ENCODE results near the gene CLDN1.

The CLDN1 gene

GRCh38 chr3:190321789-190322603, at the start of gene CLDN1:
CLDN1 (minus strand) TSS chr3:190322446; CDS start chr3:190322206, 240 bp downstream.
- DNase-seq (ENCODE audit: low spot score) = peak; percentile 76

GRCh38 chr3:190371152-190371551, 48.9 kb upstream of the CLDN1 start:
- DNase-seq (ENCODE audit: low spot score) = no peak

DNA sequence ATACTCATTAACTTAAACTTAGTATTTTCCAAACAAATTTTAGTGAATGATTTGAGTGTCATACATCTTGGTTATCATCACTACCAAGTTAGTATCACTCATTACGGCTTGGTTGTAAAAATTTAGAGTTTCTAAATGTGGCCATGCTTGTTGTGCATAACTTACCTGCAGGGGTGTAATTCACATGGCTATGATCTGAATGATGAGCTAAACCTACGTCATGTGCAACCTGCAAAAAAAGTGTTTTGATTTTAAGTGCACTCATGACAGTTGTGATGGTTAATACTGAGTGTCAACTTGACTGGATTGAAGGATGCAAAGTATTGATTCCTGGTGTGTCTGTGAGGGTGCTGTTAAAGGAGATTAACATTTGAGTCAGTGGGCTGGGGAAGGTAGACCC, 48.1 kb upstream of the CLDN1 start:
- no peak for DNase-seq (ENCODE audit: low spot score)

DNA sequence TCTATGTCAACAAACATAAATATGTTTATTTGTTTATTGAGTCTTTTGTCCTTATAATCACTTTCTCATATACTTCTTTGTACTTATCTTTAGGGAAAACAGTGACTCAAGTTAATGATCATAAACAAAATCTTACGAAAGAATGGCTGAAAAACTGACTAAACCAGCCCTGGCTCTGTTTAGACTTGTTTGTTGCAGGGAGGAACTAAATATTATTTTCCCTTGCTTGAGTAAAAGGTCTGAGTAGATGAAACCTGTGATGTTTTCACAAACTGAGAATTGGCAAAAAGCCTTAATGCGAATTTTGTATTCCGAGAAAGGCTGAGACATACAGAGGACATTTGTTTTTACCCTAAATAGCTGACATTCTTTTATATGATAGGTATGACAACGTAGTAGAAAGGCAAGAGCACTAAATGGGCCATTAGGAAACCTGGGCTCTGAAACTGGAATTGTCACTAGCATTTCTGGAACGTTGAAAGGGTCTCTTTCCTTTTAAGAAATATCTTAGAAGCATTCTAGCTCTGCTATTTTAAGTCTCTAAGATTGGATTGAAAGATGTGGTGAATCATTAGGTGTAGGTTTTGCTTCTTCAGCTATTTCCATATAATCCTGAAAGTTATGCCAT, 47.5 kb upstream of the CLDN1 start:
- DNase-seq (ENCODE audit: low spot score) = no peak

GRCh38 chr3:190368881-190369280, 46.6 kb upstream of the CLDN1 start:
- no peak for DNase-seq (ENCODE audit: low spot score)

GRCh38 chr3:190366133-190366532, 43.9 kb upstream of the CLDN1 start:
- no peak for DNase-seq (ENCODE audit: low spot score)

DNA sequence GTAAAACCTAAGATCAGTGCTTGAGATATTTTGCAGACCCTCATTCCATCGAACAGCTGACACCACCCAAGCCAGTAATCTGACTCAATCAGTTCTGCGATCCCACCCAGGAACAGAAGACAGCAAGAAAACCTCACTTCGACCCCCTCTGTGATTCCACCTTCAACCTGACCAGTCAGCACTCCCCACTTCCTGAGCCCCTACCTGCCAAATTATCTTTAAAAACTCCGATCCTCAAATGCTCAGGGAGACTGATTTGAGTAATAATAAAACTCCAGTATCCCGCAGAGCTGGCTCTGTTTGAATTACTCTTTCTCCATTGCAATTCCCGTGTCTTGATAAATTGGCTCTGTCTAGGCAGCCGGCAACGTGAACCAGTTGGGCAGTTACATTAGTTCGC, 40.0 kb upstream of the CLDN1 start:
- no peak for DNase-seq (ENCODE audit: low spot score)

DNA sequence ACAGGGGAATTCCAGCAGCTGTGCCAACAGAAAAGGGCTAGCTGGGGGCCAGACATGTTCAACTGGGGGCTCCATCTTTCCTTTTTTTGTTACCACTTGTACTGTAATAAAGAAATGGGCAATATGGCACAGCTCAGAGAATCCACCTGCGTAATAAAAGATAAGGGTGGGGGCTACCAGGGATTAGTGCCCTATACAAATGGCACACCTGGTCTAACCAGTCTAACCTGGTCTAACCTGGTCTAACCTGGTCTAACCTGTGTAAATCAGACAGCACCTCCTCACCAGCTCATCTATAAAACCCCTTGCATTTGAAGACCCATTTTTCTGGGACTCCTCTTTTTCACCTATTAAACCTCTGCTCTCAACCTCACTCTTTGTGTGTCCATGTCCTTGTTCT, 39.5 kb upstream of the CLDN1 start:
- no peak for DNase-seq (ENCODE audit: low spot score)

DNA sequence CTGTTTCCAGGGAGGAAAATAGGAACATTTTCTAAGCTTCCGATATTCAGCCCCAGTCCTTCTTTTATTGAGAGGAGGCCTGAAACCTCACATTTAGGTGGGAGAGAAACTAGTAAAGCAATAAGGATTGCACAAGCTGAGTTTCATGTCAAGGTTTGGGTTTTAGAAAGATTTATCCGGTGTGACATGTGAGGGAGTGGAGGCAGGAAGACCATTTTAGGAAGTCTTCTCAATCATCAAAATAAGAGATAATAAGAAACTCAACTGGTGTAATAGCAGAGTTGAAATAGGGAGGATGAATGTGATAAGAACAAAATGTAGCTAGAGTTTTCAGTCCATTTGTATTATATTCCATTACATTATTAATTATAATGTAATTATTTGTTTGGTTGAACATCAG, 38.0 kb upstream of the CLDN1 start:
- DNase-seq (ENCODE audit: low spot score) = no peak

DNA sequence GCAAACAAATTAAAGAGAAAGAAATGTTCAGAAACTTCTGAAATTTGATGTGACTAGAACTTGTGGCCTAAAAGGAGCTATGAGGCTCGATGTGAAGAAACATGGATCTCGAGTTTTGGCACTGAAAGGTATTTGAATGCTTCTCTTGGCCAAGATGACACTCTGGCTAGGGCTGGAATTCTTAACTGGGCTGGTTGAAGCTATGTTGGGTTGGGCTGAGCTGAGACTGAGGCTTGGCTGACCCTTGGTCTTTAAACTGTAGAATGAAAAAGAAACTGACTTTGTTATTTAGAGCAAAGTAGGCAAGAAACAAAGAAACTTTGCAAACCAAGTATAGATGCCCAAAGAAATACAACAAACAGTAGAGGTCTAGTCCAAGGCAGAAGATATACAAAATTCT, 37.6 kb upstream of the CLDN1 start:
- DNase-seq (ENCODE audit: low spot score) = no peak

- no peak for DNase-seq (ENCODE audit: low spot score)
These were observed 35.2 kb upstream of the CLDN1 start for GRCh38 chr3:190357468-190357867.

GRCh38 chr3:190356246-190356645, 34.0 kb upstream of the CLDN1 start:
- no peak for DNase-seq (ENCODE audit: low spot score)

DNA sequence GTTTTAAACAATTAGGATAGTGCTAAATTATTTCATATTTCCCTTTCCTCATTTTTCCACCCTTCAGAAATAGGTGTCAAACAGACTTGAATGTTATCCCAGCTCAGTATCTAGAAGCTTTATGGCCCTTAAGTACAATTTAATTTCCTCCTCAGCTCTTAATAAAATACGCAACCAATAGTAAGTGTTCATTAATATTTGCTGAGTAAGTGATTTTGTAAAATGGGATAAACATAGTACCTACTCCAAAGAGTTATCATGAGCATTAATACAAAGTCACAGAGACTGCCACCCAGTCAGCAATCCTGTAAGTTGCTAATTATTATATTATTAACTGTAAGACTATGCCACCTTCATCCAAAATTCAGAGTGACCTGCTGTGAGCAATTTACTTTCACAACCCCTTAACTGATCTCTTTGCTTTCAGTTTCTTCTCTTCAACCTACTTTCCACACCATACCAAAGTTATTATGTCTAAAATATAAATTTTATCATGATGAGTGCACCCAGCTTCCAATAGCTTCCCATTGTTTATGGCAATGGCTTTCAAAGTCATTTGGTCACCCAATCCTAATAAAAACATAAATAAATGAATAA, 30.7 kb upstream of the CLDN1 start:
- no peak for DNase-seq (ENCODE audit: low spot score)

DNA sequence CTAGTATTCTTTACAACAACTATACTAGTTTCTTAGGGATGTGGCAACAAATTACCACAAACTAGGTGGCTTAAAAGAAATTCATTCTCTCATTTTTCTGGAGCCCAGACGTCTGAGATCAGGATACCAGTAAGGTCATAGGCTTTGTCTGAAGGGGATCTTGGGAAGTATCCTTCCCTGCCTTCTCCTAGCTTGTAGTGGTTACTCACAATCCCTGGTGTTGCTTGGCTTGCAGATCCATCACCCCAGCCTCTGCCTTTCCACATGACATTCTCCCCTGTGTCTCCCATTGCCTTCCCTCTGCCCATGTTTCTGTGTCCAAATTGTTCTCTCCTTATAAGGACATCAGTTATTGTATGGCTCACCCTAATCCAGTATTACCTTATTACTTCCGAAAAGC, 24.3 kb upstream of the CLDN1 start:
- no peak for DNase-seq (ENCODE audit: low spot score)

- no peak for DNase-seq (ENCODE audit: low spot score)
These were observed 23.6 kb upstream of the CLDN1 start for GRCh38 chr3:190345878-190346277.

DNA sequence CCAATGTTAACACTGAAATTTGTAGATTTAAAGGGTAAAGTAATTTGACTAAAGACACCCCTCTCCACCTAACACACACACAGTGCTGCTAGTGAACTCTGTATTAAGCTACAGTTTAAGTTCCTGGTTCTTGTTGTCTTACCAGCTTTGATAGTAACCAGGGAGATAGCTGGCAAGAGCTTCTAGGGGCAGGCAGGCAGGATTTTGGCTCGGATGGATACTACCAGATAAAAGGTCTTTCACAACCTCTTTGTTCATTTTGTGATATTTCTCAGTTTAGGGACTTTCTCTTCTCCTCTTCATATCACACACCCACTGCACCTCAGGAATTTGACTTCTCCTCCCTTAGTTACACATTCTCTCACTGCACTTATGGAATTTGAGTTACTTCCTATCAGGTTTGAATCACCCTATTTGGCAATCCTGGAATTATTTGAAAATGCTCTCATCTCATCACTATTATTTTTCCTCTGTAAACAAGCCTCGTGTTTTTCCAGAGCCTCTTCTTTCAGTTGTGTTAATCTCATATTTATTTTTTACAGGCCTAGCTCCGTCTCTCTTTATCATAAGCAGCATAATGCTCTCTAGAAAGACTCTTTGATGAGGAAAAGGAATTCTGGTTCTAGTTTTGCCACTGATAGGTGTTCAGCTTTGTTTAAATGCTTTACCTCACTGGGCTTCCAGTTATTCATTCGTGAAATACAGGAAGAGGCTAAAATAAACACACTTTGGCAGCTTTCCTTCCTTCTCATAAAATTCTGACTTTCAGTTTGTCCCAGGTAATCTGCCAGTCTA, 23.0 kb upstream of the CLDN1 start:
- no peak for DNase-seq (ENCODE audit: low spot score)

DNA sequence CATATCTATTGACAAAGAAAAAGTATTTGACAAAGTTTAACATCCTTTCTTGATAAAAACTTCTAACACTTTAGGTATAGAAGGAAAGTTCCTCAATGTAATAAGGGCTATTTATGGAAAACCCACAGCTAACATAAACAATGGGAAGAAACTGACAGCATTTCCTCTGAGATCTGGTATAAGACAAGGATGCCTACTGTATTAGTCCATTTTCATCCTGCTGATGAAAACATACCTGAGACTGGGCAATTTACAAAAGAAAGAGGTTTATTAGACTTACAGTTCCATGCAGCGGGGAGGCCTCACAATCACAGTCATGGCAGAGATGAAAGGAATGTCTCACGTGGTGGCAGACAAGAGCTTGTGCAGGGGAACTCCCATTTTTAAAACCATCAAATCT, 17.8 kb upstream of the CLDN1 start:
- DNase-seq (ENCODE audit: low spot score) = no peak

DNA sequence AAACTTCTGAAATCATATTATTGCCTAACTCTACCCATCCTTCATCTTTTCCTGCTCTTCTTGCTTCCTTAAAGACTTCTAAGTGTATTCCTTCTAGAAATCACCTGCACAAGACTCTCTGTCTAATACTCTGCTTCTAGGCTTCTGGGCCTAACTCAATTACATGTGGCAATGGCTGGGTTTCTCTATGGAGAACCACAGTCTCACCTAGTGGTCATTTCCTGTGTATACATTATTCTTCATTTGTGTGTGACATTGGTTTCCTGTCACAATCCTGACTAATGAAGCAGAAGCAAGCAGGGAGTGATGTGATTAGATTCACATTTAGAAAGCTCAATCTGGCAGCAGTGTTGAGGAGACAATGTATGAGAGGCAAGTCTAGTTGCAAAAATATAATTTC, 16.9 kb upstream of the CLDN1 start:
- no peak for DNase-seq (ENCODE audit: low spot score)

DNA sequence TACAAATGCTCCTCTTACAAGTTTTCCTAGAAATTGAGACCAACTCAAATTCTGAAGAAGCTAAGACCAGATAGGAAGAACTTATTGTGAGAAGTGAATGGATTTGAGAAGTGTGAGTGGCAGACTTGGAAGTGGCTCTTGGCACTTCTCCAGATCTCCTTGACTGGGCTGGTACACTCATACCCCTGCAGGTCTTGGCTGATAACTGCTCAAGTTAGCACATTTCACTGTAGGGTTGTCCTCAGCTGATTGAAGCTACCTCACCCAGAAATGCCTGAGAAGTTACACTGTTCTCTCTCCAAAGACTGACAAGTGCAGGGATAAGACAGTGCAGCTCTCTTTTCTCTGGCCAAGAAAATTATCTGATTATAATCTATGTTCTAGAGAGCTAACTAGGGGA, 16.5 kb upstream of the CLDN1 start:
- no peak for DNase-seq (ENCODE audit: low spot score)

- DNase-seq (ENCODE audit: low spot score) = no peak
These were observed 15.1 kb upstream of the CLDN1 start for GRCh38 chr3:190337301-190337700.

DNA sequence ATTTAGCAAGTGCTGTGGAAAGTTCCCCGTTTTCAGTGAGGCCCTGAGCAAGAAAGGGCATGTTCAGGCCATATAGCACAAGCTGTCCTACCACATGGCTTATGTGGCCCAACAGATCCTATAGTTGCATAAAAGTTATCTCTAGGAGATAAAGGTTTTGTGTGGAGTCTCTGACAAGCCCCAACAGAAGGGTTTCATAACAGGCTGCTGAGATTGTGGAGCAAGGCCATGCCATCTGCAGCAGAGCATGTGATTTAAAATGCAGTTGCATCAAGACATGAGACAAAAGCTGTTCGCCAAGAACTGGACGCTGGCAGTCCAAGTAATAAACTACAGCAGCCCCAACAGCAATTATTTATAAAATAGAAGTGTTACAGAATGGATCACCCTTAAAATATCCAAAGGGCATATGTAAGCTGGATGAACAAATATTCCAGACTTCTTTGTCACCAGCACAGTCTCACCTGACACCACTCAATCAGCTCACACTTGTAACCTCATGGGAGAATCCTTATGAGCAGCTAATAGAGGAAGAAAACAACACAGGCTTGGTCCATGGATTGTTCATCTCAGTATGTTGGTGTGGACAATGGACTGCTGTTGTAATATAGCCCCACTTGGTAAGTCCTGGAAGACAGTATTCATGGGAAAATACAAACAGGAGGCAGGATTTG, 14.4 kb upstream of the CLDN1 start:
- no peak for DNase-seq (ENCODE audit: low spot score)

- no peak for DNase-seq (ENCODE audit: low spot score)
These were observed 11.7 kb upstream of the CLDN1 start for GRCh38 chr3:190333961-190334360.
